A673 (cell line): Measurements from ENCODE around the gene DRD1. TPM values are rescaled to one million over a fixed set of nuclear protein-coding genes. Genes with fewer than 3 reads are reported as not detected.
"Not testable (repeated sequence)": the region's sequence is repeated elsewhere in the genome, so short reads cannot be mapped to it uniquely, and the experiment has no call there.

Source experiments
- BruUV-seq: library from RNA; stranded (reverse); fragments of 400-500 nt; replicated peaks from 2 replicates; lab custom pipeline; 2021; lab: Mats Ljungman, UMichigan
- CTCF ChIA-PET: fragments of 300-600 bp; sonication (Branson Sonifier 250); formaldehyde crosslinking; loops from one replicate; lab custom pipeline; 2022; ENCODE audit warnings: antibody characterized with exemption; lab: Charles Lee
- POLR2A ChIA-PET: fragments of 300-600 bp; sonication (Branson Sonifier 250); formaldehyde crosslinking; loops from one replicate; lab custom pipeline; 2022; ENCODE audit warnings: antibody characterized with exemption; ENCODE audit not compliant: low non-redundant PET; lab: Charles Lee
- DNase-seq: peaks from one replicate; pipeline ENCODE4 v3.0.0-alpha.2; 2015; ENCODE audit warnings: low spot score
- H3K27ac ChIP-seq: fragments of 200-600 bp; sonication (generic); 2 replicates; pipeline ENCODE4 v1.5.1; 2016; ENCODE audit warnings: mixed run types, low read depth, mild to moderate bottlenecking, mixed read lengths, antibody characterized with exemption, low read length; ENCODE audit not compliant: poor library complexity, severe bottlenecking
- H3K27me3 ChIP-seq: fragments of 200-600 bp; sonication (generic); replicated peaks from 2 replicates; pipeline ENCODE4 v1.6.1; 2017; ENCODE audit warnings: mixed run types, low read depth, mild to moderate bottlenecking, mixed read lengths, antibody characterized with exemption, low read length; ENCODE audit not compliant: insufficient read depth, poor library complexity
- H3K36me3 ChIP-seq: fragments of 200-600 bp; sonication (generic); 2 replicates; pipeline ENCODE4 v1.6.1; 2016; ENCODE audit warnings: mixed run types, mild to moderate bottlenecking, mixed read lengths, antibody characterized with exemption, low read length; ENCODE audit not compliant: insufficient read depth, poor library complexity, severe bottlenecking
- H3K4me1 ChIP-seq: fragments of 200-600 bp; sonication (generic); 2 replicates; pipeline ENCODE4 v1.6.1; 2017; ENCODE audit warnings: mixed run types, mild to moderate bottlenecking, mixed read lengths, antibody characterized with exemption, low read length; ENCODE audit not compliant: insufficient read depth, poor library complexity, severe bottlenecking
- H3K4me3 ChIP-seq: fragments of 200-600 bp; sonication (generic); 2 replicates; pipeline ENCODE4 v1.5.1; 2016; ENCODE audit warnings: low read depth, mixed run types, mild to moderate bottlenecking, mixed read lengths, low read length; ENCODE audit not compliant: poor library complexity, severe bottlenecking
- H3K9me3 ChIP-seq: fragments of 200-600 bp; sonication (generic); 2 replicates; pipeline ENCODE4 v1.6.1; 2016; ENCODE audit warnings: mixed run types, low read depth, mild to moderate bottlenecking, mixed read lengths, antibody characterized with exemption, low read length; ENCODE audit not compliant: poor library complexity, severe bottlenecking
- EZH2 ChIP-seq: fragments of 200-600 bp; sonication (generic); IDR thresholded peaks from 2 replicates; pipeline ENCODE4 v1.6.1; 2017; ENCODE audit warnings: borderline replicate concordance, low read depth, mild to moderate bottlenecking, mixed read lengths, antibody characterized with exemption, low read length; ENCODE audit not compliant: poor library complexity, severe bottlenecking
- intact Hi-C: fragments of 100-400 bp; cut with micrococcal nuclease; formaldehyde crosslinking; loops from one replicate; pipeline ENCODE4 v1.10.0; 2022; ENCODE audit not compliant: unreplicated experiment
- total RNA-seq: library from RNA; stranded (reverse); gene quantifications from 2 replicates; pipeline ENCODE4 v1.2.3, GENCODE V29; 2021
- TF ChIP-seq, protein P1 (sequence below): fragments of 300-800, 200-600 bp; sonication (generic); conservative IDR thresholded peaks from 2 replicates; pipeline ENCODE4 v1.5.1; 2017; ENCODE audit warnings: low read depth, mild to moderate bottlenecking, antibody characterized with exemption, low read length, moderate library complexity, mixed read lengths

Gene DRD1
- total RNA-seq, 1 experiment from 2014 or later = 0.77 TPM

DNA sequence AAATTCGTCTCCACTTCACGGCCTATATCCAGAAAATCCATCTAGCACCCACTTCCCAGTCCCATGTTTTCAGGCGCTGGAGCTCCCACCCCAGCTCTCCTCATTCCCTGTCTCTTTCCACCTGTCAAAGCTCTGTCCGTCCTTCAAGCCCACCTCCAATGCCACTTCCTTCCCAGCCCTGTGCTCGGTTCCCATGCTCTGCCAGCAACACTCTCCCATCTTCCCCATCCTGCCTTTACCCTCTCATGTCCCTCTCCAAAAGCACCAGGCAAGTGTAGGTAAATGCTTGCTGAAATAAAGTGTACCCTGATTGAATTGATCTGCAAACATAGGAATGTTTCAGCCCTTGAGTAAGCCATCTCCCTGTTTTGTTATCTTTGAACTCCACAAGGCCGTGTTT, 9.2 kb downstream of the DRD1 start:
- intact Hi-C loops = no loop called here
- ChIA-PET CTCF (no interaction called here), POLR2A (no interaction called here)
- H3K36me3 ChIP-seq = no peaks in the 10 kb centered on the region
- no peak for TF ChIP-seq EZH2
- TF ChIP-seq, protein P1, sequence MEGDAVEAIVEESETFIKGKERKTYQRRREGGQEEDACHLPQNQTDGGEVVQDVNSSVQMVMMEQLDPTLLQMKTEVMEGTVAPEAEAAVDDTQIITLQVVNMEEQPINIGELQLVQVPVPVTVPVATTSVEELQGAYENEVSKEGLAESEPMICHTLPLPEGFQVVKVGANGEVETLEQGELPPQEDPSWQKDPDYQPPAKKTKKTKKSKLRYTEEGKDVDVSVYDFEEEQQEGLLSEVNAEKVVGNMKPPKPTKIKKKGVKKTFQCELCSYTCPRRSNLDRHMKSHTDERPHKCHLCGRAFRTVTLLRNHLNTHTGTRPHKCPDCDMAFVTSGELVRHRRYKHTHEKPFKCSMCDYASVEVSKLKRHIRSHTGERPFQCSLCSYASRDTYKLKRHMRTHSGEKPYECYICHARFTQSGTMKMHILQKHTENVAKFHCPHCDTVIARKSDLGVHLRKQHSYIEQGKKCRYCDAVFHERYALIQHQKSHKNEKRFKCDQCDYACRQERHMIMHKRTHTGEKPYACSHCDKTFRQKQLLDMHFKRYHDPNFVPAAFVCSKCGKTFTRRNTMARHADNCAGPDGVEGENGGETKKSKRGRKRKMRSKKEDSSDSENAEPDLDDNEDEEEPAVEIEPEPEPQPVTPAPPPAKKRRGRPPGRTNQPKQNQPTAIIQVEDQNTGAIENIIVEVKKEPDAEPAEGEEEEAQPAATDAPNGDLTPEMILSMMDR = no peak
- no peaks in the 10 kb centered on the region for H3K9me3 ChIP-seq
- no peaks in the 10 kb centered on the region for H3K4me1 ChIP-seq
- no peak for DNase-seq
- BruUV-seq = no TSS peak
- H3K27ac ChIP-seq = no peak overlapping the region
- peaks cover 12% of the 10 kb centered on the region for H3K27me3 ChIP-seq
- no peak overlapping the region for H3K4me3 ChIP-seq

DNA sequence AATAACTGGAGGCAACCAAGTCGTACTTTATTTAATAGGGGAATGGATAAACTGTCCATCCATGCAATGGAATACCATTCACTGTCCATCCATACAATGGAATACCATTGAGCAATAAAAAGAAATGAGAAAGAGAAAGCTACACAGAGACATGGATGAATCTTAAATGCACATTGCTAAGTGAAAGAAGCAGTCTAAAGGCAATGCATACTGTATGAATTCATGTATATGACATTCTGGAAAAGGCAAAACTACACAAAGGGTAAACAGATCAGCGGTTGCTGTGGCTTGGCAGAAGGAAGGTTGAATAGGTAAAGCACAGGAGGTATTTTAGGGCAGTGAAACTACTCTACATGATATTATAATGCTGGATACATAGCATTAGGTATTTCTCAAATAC, 16.2 kb downstream of the DRD1 start:
- ChIA-PET POLR2A (no interaction called here), CTCF (no interaction called here)
- TF ChIP-seq EZH2 = no peak
- TF ChIP-seq, protein P1 = no peak
- Histone ChIP-seq H3K27me3 (peaks cover 4% of the 10 kb centered on the region), H3K36me3 (no peaks in the 10 kb centered on the region), H3K4me1 (no peaks in the 10 kb centered on the region), H3K27ac (no peak overlapping the region), H3K4me3 (no peak overlapping the region), H3K9me3 (no peaks in the 10 kb centered on the region)
- intact Hi-C loops = no loop called here
- BruUV-seq = no TSS peak
- DNase-seq = no peak

DNA sequence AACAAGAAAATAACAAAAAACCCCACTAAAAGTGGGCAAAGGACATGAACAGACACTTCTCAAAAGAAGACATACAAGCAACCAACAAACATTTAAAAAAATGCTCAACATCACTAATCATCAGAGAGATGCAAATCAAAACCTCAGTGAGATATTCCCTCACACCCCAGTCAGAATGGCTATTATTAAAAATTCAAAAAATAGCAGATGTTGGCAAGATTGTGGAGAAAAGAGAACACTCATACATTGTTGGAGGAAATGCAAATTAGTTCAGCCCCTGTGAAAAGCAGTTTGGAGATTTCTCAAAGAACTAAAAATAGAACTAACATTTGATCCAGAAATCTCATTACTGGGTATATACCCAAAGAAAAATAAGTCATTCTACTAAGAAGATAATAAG, 19.4 kb downstream of the DRD1 start:
- H3K27ac ChIP-seq, POLR2A ChIA-PET, BruUV-seq, H3K36me3 ChIP-seq, DNase-seq, H3K27me3 ChIP-seq, H3K4me1 ChIP-seq, H3K9me3 ChIP-seq, intact Hi-C loops, H3K4me3 ChIP-seq, CTCF ChIA-PET: not testable (repeated sequence)

DNA sequence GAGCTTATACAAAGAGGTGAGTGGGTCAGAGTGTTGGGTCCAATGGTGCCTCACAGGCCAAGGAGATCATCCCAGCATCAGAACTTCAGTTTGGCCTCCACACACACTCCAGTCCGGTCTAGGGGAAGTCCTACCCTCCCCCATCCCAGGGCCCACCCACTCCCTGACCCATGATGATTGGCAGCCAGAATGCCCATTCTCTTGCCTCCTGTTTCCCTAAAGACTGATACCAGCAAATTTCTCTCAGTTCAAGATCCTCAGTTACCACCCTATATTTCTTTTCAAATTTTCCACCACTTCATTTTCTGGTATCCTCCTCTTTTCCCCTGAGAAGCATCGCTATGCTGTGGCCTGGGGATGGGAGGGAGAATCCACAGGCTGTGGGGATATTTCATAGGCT, 21.9 kb downstream of the DRD1 start:
- no TSS peak for BruUV-seq
- no peak for DNase-seq
- no peaks in the 10 kb centered on the region for H3K27me3 ChIP-seq
- no peaks in the 10 kb centered on the region for H3K9me3 ChIP-seq
- no peak overlapping the region for H3K27ac ChIP-seq
- ChIA-PET CTCF (no interaction called here), POLR2A (no interaction called here)
- intact Hi-C loops = no loop called here
- no peak overlapping the region for H3K4me3 ChIP-seq
- no peaks in the 10 kb centered on the region for H3K4me1 ChIP-seq
- no peaks in the 10 kb centered on the region for H3K36me3 ChIP-seq
- TF ChIP-seq EZH2 = no peak
- TF ChIP-seq, protein P1 = no peak
